ENCODE data around the gene GMPPA. TPM values are rescaled to one million over a fixed set of nuclear protein-coding genes. Genes with fewer than 3 reads are reported as not detected.

GMPPA gene
- total and polyA plus RNA-seq, 9 of the 15 experiments (the other 6 are each of a cell fraction or from before 2014, with no cell fraction given): 7.0 to 101 (median 66.7) TPM

DNA sequence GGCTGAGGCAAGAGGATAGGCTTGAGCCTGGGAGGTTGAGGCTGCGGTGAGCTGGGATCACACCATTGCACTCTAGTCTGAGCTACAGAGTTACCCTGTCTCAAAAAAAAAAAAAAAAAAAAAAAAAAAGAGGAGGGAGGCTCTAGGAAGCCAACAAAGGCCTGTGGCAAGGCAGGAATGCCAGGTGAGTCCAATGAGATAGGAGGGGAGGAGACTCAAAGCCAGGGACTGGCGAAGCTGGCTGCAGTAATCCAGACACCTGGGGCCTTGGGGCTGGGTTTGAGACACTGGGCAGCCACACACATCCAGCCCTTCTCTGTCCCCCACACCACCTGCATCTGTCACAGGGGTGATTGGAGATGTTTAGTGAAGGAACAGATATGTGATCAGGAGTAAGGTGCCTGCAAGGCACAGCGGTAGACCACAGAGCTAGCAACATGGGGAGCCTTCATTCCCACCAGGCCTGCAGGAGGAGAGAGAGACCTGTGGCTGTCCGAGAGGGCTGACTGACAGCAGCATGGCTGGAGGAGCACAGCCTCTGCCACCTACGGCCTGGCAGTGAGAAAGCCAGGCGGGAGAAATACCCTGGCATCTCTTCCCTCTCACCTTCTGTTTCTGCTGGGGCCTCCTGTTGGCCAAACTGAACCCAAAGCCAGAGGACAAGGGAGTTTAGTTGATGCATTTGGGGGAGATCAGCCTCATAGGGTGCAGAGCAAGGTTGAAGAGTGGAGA is 35.4 kb downstream of the GMPPA start:
- DNase-seq (ENCODE audit: extremely low read depth in 1 of 4, low spot score in 3 of 4) (no peak), ATAC-seq (no peak), FAIRE-seq (no peak)
- H3K4me2 ChIP-seq (ENCODE audit: insufficient read depth, low read length): no peak overlapping the region
- CTCF ChIA-PET (ENCODE audit: low intra/inter-chr PET ratio): no interaction called here
- H3K9ac ChIP-seq (ENCODE audit: insufficient read depth in 1 of 2, low read depth in 2 of 2, low read length in 2 of 2): peak overlapping the region in 1 of 2 experiments; percentile 48; a peak in 1 of 4 replicates
- no peaks in the 10 kb centered on the region for H3K9me3 ChIP-seq (replicated peaks; ENCODE audit: control insufficient read depth, insufficient read depth, low read depth, low read length)
- no peak for TF ChIP-seq SMC3 (conservative IDR thresholded peaks at IDR 0.05; ENCODE audit: insufficient read depth, low read depth, low read length)
- in situ Hi-C loops (cut with MboI) (loop anchor here (5.0 kb wide), 1 partner anchor 127 kb away; no protein-coding TSS in a partner anchor), intact Hi-C loops (cut with micrococcal nuclease) (no loop called here)
- 69% methylated on average over 3 of the region's 6 CpGs for WGBS (ENCODE audit: insufficient coverage, low coverage, missing lambda C conversion rate)
- peaks cover 8% of the 10 kb centered on the region; the same call in 1 of the 2 replicates for H4K20me1 ChIP-seq (replicated peaks; ENCODE audit: control insufficient read depth, insufficient read depth, low read length)
- H2AFZ ChIP-seq (ENCODE audit: low read depth, low read length): no peak overlapping the region
- no peaks in the 10 kb centered on the region for H3K27me3 ChIP-seq (ENCODE audit: control insufficient read depth in 2 of 2, insufficient read depth in 2 of 2, low read length in 2 of 2)
- no peaks in the 10 kb centered on the region for H3K9me1 ChIP-seq (ENCODE audit: control insufficient read depth, insufficient read depth, low read length)
- POLR2A ChIA-PET: interaction anchor here (0.5 kb wide), 1 partner anchor 98 kb away, joined by 3 read pairs; no protein-coding TSS in a partner anchor
- no peak overlapping the region for H3K27ac ChIP-seq (ENCODE audit: extremely low read depth, low read depth, low read length)
- H3K79me2 ChIP-seq (ENCODE audit: control insufficient read depth, insufficient read depth, low read length): peaks cover 38% of the 10 kb centered on the region
- peaks cover 14 to 56% of the 10 kb centered on the region in 2 experiments for H3K4me1 ChIP-seq (replicated peaks in 1 of 2; ENCODE audit: control insufficient read depth in 2 of 2, insufficient read depth in 2 of 2, low read length in 2 of 2)
- BruUV-seq (replicated peaks): no TSS peak
- peaks cover 48% of the 10 kb centered on the region; the same call in 2 of the 3 replicates for H3K36me3 ChIP-seq (ENCODE audit: control insufficient read depth, insufficient read depth, low read length)
- no peak overlapping the region for H3K4me3 ChIP-seq

DNA sequence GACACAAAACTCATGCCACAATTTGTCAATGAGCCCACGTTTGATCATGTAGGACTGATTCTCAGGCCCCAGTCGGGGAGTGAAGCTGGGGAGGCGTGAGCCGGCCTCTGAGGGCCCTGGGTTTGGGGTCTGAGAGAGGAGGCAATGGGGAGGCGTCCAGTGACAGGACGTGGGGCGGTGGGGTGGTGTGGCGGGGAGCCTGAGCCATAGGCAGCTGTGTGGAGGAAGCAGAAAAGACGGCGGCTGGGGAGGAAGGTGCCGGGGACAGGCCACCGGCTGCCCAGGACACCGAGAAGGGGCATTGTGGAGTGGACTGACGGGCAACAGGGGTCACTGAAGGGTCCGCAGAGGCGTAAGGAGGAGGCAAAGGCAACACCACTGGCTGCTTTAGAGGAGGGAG is 37.7 kb downstream of the GMPPA start:
- in situ Hi-C loops (cut with MboI): no loop called here
- no peak overlapping the region for H3K4me2 ChIP-seq (ENCODE audit: insufficient read depth, low read length)

More for the DNA sequence above, 37.7 kb downstream of the GMPPA start:
- Histone ChIP-seq H3K9me1 (ENCODE audit: control insufficient read depth, insufficient read depth, low read length) (no peaks in the 10 kb centered on the region), H3K36me3 (ENCODE audit: control insufficient read depth, insufficient read depth, low read length) (peaks cover 65% of the 10 kb centered on the region; the same call in 2 of the 3 replicates), H3K27ac (ENCODE audit: extremely low read depth, low read depth, low read length) (no peak overlapping the region), H3K79me2 (ENCODE audit: control insufficient read depth, insufficient read depth, low read length) (peaks cover 21% of the 10 kb centered on the region), H3K4me3 (no peak overlapping the region), H2AFZ (ENCODE audit: low read depth, low read length) (no peak overlapping the region), H4K20me1 (replicated peaks; ENCODE audit: control insufficient read depth, insufficient read depth, low read length) (peaks cover 17% of the 10 kb centered on the region; the same call in 1 of the 2 replicates), H3K4me1 (replicated peaks in 1 of 2; ENCODE audit: control insufficient read depth in 2 of 2, insufficient read depth in 2 of 2, low read length in 2 of 2) (peaks cover 0 to 55% of the 10 kb centered on the region in 2 experiments; a peak in 3 of 5 replicates), H3K27me3 (ENCODE audit: control insufficient read depth in 2 of 2, insufficient read depth in 2 of 2, low read length in 2 of 2) (no peaks in the 10 kb centered on the region), H3K9ac (ENCODE audit: insufficient read depth in 1 of 2, low read depth in 2 of 2, low read length in 2 of 2) (peak overlapping the region in 1 of 2 experiments; percentile 58; a peak in 2 of 4 replicates), H3K9me3 (replicated peaks; ENCODE audit: control insufficient read depth, insufficient read depth, low read depth, low read length) (no peaks in the 10 kb centered on the region)
- DNase-seq (ENCODE audit: extremely low read depth in 1 of 4, low spot score in 3 of 4) (no peak), FAIRE-seq (no peak), ATAC-seq (no peak)
- POLR2A ChIA-PET: interaction anchor here (0.6 to 1.0 kb wide), 4 partner anchors 15 to 106 kb away, joined by 3 to 4 read pairs (median 3); no protein-coding TSS in a partner anchor
- BruUV-seq (replicated peaks): no TSS peak
- intact Hi-C loops (cut with micrococcal nuclease): no loop called here
- TF ChIP-seq, protein P1, sequence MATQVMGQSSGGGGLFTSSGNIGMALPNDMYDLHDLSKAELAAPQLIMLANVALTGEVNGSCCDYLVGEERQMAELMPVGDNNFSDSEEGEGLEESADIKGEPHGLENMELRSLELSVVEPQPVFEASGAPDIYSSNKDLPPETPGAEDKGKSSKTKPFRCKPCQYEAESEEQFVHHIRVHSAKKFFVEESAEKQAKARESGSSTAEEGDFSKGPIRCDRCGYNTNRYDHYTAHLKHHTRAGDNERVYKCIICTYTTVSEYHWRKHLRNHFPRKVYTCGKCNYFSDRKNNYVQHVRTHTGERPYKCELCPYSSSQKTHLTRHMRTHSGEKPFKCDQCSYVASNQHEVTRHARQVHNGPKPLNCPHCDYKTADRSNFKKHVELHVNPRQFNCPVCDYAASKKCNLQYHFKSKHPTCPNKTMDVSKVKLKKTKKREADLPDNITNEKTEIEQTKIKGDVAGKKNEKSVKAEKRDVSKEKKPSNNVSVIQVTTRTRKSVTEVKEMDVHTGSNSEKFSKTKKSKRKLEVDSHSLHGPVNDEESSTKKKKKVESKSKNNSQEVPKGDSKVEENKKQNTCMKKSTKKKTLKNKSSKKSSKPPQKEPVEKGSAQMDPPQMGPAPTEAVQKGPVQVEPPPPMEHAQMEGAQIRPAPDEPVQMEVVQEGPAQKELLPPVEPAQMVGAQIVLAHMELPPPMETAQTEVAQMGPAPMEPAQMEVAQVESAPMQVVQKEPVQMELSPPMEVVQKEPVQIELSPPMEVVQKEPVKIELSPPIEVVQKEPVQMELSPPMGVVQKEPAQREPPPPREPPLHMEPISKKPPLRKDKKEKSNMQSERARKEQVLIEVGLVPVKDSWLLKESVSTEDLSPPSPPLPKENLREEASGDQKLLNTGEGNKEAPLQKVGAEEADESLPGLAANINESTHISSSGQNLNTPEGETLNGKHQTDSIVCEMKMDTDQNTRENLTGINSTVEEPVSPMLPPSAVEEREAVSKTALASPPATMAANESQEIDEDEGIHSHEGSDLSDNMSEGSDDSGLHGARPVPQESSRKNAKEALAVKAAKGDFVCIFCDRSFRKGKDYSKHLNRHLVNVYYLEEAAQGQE (IDR thresholded peaks at IDR 0.05; ENCODE audit: borderline replicate concordance): no peak
- TF ChIP-seq, protein P1 (CRISPR knock-in tag; IDR thresholded peaks at IDR 0.05; ENCODE audit: low read depth): no peak
- peak; percentile 61 for TF ChIP-seq POLR2G (IDR thresholded peaks at IDR 0.05; ENCODE audit: low read depth, low read length)
- CTCF ChIA-PET (ENCODE audit: low intra/inter-chr PET ratio): no interaction called here
- WGBS (ENCODE audit: insufficient coverage, low coverage, missing lambda C conversion rate): 56% methylated on average over 4 of the region's 16 CpGs

All from K562 (cell line).